Measurements from ENCODE around the gene ZG16B.

Gene ZG16B

DNA sequence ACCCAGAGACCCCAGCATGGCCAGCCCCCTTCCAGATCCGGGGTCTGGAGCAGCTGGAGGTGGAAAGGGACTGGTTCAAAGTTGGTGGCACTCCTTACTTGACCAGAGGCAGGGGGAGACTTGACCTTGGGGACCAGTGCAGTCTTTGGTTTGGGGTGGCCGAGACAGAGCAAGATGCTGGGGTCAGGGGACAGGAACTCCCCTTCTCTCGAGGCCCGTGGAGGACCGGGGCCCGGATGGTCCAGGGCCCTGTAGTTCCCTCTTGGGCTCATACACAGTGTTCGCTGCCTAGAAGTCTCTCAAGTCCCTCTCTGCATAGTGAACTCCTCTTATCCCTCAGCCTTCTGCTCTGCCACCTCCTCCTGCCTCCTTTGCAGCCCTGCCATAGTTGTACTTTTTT lies 42.1 kb upstream of the ZG16B start:
- Histone ChIP-seq H3K4me2 (no peak overlapping the region), H3K36me3 (no peaks in the 10 kb centered on the region), H3K4me3 (no peak overlapping the region), H3K4me1 (peaks cover 7% of the 10 kb centered on the region; the same call in 1 of the 2 replicates), H3K9ac (no peak overlapping the region), H3K9me3 (no peaks in the 10 kb centered on the region), H3K27ac (no peak overlapping the region), H3K27me3 (peaks cover 30% of the 10 kb centered on the region), H4K20me1 (no peaks in the 10 kb centered on the region)
- no peak for TF ChIP-seq Cebpa-rat (IDR thresholded peaks at IDR 0.05)

DNA sequence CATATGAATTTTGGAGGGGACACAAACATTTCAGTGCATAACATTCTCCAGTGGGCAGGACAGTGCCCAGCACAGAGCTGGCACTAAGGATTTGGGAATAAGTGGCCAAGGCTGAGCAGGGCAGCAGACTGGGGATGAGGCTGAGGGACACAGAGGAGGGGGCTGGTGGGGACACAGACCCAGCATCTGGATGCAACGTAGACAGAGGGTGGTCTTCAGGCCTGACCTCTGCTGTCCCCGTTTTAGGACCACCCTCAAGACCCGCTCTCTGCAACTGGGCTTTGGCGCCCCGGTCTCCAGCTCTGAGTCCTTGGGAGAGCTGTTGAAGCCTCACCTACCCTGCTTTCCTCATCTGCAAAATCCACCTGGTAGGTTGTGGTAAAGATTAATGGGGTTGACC lies 39.5 kb upstream of the ZG16B start:
- no peaks in the 10 kb centered on the region for H4K20me1 ChIP-seq
- no peak overlapping the region for H3K4me2 ChIP-seq
- peaks cover 10% of the 10 kb centered on the region for H3K27me3 ChIP-seq
- H3K27ac ChIP-seq = no peak overlapping the region
- TF ChIP-seq Cebpa-rat (IDR thresholded peaks at IDR 0.05) = no peak
- no peak overlapping the region for H3K4me3 ChIP-seq
- H3K9me3 ChIP-seq = no peaks in the 10 kb centered on the region
- H3K9ac ChIP-seq = no peak overlapping the region
- no peaks in the 10 kb centered on the region for H3K36me3 ChIP-seq
- no peaks in the 10 kb centered on the region for H3K4me1 ChIP-seq

DNA sequence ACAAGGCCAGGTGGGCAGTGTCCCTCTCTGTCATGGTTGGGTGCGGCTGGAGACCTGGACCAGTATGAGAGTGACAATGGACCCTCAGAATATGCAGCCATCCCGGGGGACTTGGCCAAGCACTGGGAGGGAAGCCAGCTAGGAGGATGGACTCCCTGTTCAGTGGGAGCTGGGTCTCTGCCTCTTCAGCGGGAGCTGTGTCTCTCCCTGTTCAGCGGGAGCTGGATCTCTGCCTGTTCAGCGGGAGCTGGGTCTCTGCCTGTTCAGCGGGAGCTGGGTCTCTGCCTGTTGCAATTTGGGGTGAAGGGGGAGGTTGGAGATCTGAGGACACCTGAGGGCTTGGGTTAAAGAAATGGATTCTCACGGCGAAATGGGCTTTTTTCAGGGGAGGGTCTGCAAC lies 38.9 kb upstream of the ZG16B start:
- Histone ChIP-seq H4K20me1 (no peaks in the 10 kb centered on the region), H3K4me1 (no peaks in the 10 kb centered on the region), H3K27ac (no peak overlapping the region), H3K27me3 (peaks cover 5% of the 10 kb centered on the region), H3K4me3 (no peak overlapping the region), H3K36me3 (no peaks in the 10 kb centered on the region), H3K4me2 (no peak overlapping the region), H3K9ac (no peak overlapping the region), H3K9me3 (no peaks in the 10 kb centered on the region)
- TF ChIP-seq Cebpa-rat (IDR thresholded peaks at IDR 0.05) = no peak

DNA sequence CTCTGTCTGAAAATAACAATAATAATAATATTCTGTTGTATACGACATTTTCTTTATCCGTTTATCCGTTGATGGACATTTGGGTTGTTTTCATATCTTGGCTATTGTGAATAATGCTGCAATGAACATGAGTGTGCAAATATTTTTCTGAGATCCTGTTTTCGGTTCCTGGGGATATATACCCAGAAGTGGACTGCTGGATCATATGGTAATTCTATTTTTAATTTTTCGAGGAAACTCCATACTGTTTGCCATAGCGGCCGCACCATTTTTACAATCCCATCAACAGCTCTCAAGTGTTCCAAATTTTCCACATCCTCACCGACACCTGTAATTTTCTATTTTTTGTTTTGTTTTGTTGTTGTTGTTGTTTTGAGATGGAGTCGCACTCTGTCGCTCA lies 37.2 kb upstream of the ZG16B start:
- H3K27ac ChIP-seq = no peak overlapping the region
- TF ChIP-seq Cebpa-rat (IDR thresholded peaks at IDR 0.05) = no peak
- no peaks in the 10 kb centered on the region for H3K36me3 ChIP-seq
- H3K4me1 ChIP-seq = no peaks in the 10 kb centered on the region
- no peaks in the 10 kb centered on the region for H4K20me1 ChIP-seq
- H3K4me2 ChIP-seq = no peak overlapping the region
- H3K9me3 ChIP-seq = 0 out of 2 replicates have a peak, but pooled peaks cover 4% of the 10 kb centered on the region
- H3K27me3 ChIP-seq = no peaks in the 10 kb centered on the region; the same call in 1 of the 2 replicates
- H3K4me3 ChIP-seq = no peak overlapping the region
- no peak overlapping the region for H3K9ac ChIP-seq

DNA sequence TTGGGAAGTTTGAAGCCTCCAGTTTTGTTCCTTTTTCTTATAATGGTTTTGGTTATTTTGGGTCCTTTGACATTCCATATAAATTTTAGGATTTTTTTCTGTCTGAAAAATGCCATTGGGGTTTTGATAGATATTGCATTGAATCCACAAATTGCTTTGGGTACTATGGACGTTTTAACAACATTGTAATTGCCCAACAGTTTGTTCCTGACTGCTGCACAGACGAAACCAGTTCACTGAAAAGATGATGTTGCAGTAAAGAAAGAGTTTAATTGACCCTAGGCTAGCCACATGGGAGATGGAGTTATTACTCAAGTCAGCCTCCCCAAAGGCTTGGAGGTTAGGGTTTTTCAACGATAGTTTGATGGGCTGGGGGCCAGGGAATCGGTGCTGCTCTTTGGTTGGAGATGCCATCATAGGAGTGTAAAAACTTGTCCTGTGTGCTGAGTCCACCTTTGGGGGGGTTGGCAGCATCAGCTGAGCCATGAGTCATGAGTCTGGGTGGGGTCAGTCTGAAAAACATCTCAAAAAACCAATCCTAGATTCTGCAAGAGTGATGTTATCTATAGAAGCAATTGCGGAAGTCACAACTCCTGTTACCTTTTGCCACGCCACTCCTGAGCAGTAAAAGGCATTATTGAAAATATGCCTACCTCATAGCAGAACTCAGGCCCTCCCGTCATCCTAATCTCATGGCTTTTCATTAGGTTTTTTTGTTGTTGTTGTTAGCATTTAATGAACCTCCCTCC lies 34.5 kb upstream of the ZG16B start:
- H3K4me2 ChIP-seq = no peak overlapping the region
- no peak overlapping the region for H3K4me3 ChIP-seq
- no peak overlapping the region for H3K27ac ChIP-seq
- no peaks in the 10 kb centered on the region for H3K27me3 ChIP-seq
- no peaks in the 10 kb centered on the region for H3K4me1 ChIP-seq
- no peaks in the 10 kb centered on the region for H4K20me1 ChIP-seq
- TF ChIP-seq Cebpa-rat (IDR thresholded peaks at IDR 0.05) = no peak
- no peaks in the 10 kb centered on the region for H3K36me3 ChIP-seq
- H3K9ac ChIP-seq = no peak overlapping the region
- peaks cover 9% of the 10 kb centered on the region; the same call in 1 of the 2 replicates for H3K9me3 ChIP-seq

DNA sequence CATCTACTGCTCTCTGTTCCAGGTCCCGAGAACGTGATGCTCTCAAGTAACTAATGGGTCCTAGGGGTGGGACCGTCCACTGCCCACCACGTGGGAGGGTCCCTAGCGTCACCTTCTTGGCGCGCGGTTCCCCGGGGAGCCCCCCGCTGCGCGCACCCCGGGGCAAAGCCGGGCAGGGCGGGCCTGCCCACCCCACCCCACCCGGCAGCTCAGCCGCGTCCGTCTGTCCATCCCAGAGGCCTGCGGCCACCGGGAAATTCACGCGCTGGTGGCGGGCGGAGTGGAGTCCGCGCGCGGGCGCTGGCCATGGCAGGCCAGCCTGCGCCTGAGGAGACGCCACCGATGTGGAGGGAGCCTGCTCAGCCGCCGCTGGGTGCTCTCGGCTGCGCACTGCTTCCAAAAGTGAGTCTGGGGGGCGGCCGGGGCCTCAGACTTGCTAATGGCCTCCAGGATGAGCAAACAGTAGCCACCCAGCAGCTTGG lies 31.3 kb upstream of the ZG16B start:
- Histone ChIP-seq H3K27me3 (no peaks in the 10 kb centered on the region), H3K4me1 (no peaks in the 10 kb centered on the region), H3K4me3 (no peak overlapping the region), H3K9me3 (peaks cover 11% of the 10 kb centered on the region), H4K20me1 (no peaks in the 10 kb centered on the region), H3K4me2 (no peak overlapping the region), H3K9ac (no peak overlapping the region), H3K27ac (no peak overlapping the region), H3K36me3 (no peaks in the 10 kb centered on the region)
- no peak for TF ChIP-seq Cebpa-rat (IDR thresholded peaks at IDR 0.05)

DNA sequence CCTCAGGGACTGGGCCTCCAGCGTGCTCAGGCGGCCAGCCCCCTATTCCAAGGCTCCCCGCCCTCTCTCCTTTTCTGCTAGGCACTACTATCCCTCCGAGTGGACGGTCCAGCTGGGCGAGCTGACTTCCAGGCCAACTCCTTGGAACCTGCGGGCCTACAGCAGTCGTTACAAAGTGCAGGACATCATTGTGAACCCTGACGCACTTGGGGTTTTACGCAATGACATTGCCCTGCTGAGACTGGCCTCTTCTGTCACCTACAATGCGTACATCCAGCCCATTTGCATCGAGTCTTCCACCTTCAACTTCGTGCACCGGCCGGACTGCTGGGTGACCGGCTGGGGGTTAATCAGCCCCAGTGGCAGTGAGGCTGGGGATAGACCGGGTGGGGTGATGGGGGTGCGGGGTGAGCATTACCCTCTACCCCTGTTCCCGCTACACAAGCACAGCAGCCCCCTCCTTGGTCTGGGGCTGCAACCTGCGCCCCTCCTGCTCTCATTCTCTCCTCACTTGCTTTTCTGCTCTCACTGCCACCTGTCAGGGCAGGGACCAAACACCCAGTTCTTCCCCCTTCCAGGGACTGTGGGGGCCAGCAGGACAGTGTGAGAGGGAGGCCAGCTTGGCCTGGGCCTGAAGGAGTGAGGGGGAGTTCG lies 30.8 kb upstream of the ZG16B start:
- H4K20me1 ChIP-seq = no peaks in the 10 kb centered on the region
- TF ChIP-seq Cebpa-rat (IDR thresholded peaks at IDR 0.05) = no peak
- H3K36me3 ChIP-seq = no peaks in the 10 kb centered on the region
- H3K9ac ChIP-seq = no peak overlapping the region
- no peak overlapping the region for H3K27ac ChIP-seq
- H3K4me1 ChIP-seq = no peaks in the 10 kb centered on the region
- no peak overlapping the region for H3K4me3 ChIP-seq
- H3K4me2 ChIP-seq = no peak overlapping the region
- H3K27me3 ChIP-seq = no peaks in the 10 kb centered on the region; the same call in 1 of the 2 replicates
- H3K9me3 ChIP-seq = peaks cover 17% of the 10 kb centered on the region

DNA sequence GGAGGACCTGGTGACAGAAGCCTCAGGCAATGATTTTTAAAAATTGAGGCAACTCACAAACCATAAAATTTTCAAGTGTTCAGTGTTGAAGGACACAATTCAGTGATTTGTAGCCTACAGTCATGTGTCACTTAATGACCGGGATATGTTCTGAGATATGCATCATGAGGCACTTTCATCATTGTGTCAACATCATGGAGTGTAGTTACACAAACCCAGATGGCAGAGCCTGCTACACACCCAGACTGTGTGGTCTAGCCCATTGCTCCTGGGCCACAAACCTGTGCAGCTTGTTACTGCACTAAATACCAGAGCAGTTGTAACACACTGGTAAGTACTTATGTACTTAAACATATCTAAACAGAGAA lies 30.3 kb upstream of the ZG16B start:
- H4K20me1 ChIP-seq = no peaks in the 10 kb centered on the region
- no peak overlapping the region for H3K27ac ChIP-seq
- H3K36me3 ChIP-seq = no peaks in the 10 kb centered on the region
- no peak overlapping the region for H3K9ac ChIP-seq
- peaks cover 22% of the 10 kb centered on the region for H3K9me3 ChIP-seq
- TF ChIP-seq Cebpa-rat (IDR thresholded peaks at IDR 0.05) = no peak
- no peaks in the 10 kb centered on the region; the same call in 1 of the 2 replicates for H3K27me3 ChIP-seq
- H3K4me1 ChIP-seq = no peaks in the 10 kb centered on the region
- no peak overlapping the region for H3K4me3 ChIP-seq
- H3K4me2 ChIP-seq = no peak overlapping the region

DNA sequence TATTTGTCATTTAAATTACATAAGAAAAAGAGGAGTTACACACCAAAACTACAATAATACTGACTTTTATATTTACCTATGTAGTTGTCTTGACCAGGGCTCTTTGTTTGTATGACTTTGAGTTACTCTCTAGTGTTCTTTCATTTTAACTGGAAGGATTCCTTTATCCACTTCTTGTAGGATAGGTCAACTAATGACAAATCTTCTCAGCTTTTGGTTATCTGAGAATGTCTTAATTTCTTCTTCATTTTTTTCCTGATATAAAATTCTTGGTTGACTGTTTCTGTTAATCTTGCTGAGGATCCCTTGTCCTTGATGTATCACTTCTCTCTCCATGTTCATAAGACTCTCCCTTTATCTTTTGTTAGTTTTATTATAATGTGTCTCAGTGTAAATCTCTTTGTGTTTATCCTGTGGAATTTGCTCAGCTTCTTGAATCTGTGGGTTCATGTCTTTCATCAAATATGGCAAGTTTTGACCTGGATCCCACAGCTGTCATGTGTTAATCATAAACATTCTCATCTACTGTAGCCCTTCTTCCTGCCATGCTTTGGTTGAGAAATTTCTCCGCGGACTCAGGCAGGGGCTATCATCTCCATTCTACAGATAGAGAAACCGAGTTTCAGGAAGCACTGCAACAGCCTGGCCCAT lies 26.4 kb upstream of the ZG16B start:
- Histone ChIP-seq H4K20me1 (no peaks in the 10 kb centered on the region), H3K4me2 (no peak overlapping the region), H3K27ac (no peak overlapping the region), H3K4me1 (no peaks in the 10 kb centered on the region), H3K27me3 (no peaks in the 10 kb centered on the region; the same call in 1 of the 2 replicates), H3K9me3 (peaks cover 20% of the 10 kb centered on the region), H3K9ac (no peak overlapping the region), H3K36me3 (no peaks in the 10 kb centered on the region), H3K4me3 (no peak overlapping the region)
- no peak for TF ChIP-seq Cebpa-rat (IDR thresholded peaks at IDR 0.05)

DNA sequence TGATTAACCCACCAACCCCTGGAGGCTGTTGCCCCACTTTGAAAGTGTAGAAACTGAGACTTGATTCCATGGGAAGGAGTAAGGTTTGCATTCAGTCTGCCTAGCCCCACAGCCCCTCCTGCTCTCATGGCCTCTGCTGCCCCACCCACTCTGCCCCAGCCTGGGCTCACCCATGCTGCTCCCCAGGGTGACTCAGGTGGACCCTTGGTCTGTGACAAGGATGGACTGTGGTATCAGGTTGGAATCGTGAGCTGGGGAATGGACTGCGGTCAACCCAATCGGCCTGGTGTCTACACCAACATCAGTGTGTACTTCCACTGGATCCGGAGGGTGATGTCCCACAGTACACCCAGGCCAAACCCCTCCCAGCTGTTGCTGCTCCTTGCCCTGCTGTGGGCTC lies 25.4 kb upstream of the ZG16B start:
- no peak overlapping the region for H3K4me2 ChIP-seq
- no peak overlapping the region for H3K9ac ChIP-seq
- no peak overlapping the region for H3K4me3 ChIP-seq
- no peaks in the 10 kb centered on the region for H3K36me3 ChIP-seq
- no peaks in the 10 kb centered on the region for H4K20me1 ChIP-seq
- TF ChIP-seq Cebpa-rat (IDR thresholded peaks at IDR 0.05) = no peak
- H3K27me3 ChIP-seq = no peaks in the 10 kb centered on the region; the same call in 1 of the 2 replicates
- no peaks in the 10 kb centered on the region for H3K4me1 ChIP-seq
- H3K27ac ChIP-seq = no peak overlapping the region
- H3K9me3 ChIP-seq = peaks cover 20% of the 10 kb centered on the region

Measured in BLaER1 (cell line).